Middle frontal gyrus (tissue), 1 donor: ENCODE results near the gene MAST4.
"Not testable (repeated sequence)": the region's sequence is repeated elsewhere in the genome, so short reads cannot be mapped to it uniquely, and the experiment has no call there.

ENCODE experiments used
- DNase-seq: peaks from one replicate; pipeline ENCODE4 v3.0.0-alpha.2; 2015; ENCODE audit warnings: low spot score; ENCODE audit errors: extremely low spot score

MAST4 gene

GRCh38 chr5:66805514-66806430 is 209.6 kb downstream of the MAST4 start:
- no peak for DNase-seq

DNA sequence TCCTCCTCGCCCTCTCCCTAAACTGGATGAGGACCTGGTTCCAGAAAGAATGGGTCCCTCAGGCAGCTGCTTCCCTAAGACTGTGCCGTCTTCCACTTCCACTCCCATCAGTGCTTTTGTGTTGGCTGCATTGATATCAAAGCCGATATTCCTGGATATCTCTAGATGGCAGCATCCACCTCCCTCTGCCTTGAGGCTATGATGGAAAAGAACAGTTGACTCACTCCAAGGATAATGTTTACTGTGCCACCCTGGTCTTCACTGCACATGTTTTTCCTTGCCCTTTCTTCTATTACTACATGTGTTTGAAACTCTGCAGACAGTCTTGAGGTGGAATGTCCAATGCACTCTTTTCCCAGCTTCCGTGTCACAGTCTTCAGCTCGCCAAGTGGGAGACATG is 211.6 kb downstream of the MAST4 start:
- DNase-seq, result peak; percentile 58

GRCh38 chr5:66808663-66809062 is 212.5 kb downstream of the MAST4 start:
- DNase-seq, result no peak

DNA sequence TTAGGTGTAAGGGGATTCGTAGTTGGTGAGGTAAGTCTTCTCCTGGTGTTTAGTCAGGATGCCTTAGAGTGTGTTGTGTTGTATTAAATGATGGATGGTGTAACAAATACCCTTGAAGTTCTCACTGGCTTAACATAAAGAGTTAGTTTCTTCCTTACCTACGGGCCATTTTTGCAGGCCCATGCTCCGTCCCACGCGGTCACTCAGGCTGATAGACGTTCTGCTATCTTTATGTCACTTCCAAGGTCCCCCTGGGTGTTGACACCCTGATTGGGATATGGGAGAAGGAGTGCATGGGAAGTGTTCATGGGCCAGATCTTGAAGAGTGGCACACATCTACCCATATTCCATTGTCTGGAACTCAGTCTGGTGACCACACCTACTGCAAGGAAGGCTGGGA is 214.0 kb downstream of the MAST4 start:
- DNase-seq, result no peak

GRCh38 chr5:66810848-66811261 is 214.7 kb downstream of the MAST4 start:
- DNase-seq, result no peak

- no peak for DNase-seq
Measured at GRCh38 chr5:66812291-66812690, 216.1 kb downstream of the MAST4 start.

GRCh38 chr5:66813306-66813705 is 217.1 kb downstream of the MAST4 start:
- DNase-seq, result no peak

DNA sequence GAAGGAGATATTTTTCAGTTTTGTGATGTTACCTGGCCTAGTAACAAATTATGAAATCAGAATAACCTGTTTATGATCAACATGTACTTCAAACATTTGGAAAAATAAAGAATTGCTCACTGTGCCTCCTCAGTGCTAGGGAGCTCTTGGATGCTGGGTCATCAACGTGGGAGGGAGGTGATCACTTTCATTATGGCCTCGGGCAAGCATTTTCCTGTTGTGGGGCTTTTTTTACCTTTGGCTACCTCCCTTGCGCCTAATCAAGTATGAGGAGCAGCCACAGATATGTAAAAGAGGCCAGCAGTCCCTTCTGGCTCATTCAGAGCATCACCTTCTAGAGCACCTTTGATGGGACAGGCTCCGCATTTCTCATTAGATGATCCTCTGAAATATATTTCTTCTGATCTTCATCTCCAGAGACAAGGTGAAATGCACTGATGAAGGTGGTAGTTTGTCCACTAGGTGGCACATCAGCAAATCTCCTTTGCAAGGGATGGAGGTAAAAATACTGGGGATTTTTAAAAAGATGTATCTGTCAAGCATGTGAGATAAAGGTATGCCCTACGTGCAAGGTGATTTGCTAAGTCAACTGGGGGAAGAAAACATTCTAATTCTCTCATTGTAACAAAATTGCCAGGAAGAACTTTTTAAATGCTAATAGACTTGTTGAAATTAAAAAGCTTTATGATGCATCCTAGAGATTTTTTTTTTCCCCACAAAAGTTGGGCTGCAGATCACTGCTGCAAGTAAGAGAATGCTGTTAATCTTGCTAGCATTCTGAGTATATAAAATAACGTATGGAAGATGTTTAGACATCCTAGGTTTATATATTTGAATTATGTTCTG is 218.2 kb downstream of the MAST4 start:
- peak; percentile 47 for DNase-seq

DNA sequence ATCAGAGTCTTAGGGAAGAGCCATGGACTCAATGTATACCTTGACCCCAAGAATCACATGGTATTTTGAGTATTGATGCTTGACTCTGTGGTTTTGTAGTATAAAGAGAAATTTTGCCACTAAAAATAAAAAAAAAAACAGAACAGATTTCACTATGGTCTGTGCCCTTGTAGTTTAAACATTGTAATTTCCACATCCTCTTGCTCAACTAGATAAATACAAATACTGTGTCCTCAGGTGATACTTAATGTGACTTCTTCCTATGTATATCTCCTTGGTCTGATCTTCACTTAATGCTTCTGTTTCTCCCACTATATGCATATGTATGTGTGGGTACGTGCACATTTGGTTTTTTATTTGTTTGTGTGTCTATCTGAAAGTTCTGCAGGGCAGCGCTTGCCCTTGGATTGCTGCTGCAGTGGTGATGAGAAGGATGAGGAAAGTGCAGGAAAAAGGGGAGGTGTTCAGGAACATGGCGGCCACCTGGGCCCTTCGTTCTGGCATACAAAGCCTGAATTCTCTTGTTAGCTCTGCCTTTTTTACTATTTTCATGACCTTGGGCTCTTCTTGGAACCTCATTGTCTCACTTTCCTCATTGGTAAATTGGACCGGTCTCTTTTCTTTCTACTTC is 222.2 kb downstream of the MAST4 start:
- DNase-seq, result no peak

GRCh38 chr5:66818935-66819328 is 222.7 kb downstream of the MAST4 start:
- DNase-seq, result no peak

- DNase-seq, result no peak
Measured at GRCh38 chr5:66820630-66821207, 224.5 kb downstream of the MAST4 start.

- no peak for DNase-seq
Measured at GRCh38 chr5:66821688-66822429, 225.7 kb downstream of the MAST4 start.

DNA sequence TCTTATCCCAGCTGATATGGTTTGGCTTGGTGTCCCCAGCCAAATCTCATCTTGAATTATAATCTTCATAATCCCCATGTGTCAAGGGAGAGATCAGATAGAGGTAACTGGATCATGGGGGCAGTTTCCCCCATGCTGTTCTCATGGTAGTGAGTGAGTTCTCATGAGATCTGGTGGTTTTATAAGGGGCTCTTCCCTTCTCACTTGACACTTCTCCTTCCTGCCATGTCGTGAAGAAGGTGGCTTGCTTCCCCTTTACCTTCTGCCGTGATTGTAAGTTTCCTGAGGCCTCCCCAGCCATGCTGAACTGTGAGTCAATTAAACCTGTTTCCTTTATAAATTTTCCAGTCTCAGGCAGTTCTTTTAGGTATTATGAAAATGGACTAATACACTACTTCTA is 226.7 kb downstream of the MAST4 start:
- not testable (repeated sequence) for DNase-seq

DNA sequence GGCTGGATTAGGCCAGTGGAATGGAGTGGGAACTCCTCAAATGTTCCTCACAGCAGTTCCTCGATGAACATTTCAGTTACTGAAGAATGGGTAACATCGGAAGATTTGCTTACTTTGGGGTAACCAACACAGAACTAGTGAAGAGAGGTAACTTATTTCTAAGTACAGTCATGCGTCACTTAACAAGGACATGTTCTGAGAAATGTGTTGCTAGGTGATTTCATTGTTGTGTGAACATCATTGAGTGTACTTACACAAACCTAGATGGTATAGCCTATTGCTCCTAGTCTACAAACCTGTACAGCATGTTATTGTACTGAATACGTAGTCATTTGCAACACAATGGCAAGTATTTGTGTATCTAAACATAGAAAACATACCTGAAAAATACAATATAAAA is 228.3 kb downstream of the MAST4 start:
- no peak for DNase-seq

DNA sequence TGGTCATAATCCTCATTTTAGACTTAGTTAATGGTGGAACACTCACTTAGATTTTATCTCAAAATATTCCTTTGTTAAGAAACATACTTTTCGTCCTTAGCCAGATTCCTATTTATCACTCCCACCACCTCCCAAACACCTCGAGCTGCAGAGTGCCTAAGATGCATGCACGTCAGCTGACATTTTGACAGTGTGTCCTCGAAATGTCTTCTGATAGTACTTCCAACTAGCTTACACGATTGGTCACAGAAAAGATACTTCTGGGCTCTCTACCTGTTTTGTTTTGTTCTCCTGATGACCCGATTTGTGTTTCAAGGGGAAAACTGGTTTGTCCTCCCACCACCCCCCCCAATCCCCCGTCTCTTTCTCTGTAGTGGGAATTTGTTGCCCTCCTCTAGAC is 230.1 kb downstream of the MAST4 start:
- no peak for DNase-seq

- DNase-seq, result no peak
Measured at GRCh38 chr5:66826696-66827095, 230.5 kb downstream of the MAST4 start.

DNA sequence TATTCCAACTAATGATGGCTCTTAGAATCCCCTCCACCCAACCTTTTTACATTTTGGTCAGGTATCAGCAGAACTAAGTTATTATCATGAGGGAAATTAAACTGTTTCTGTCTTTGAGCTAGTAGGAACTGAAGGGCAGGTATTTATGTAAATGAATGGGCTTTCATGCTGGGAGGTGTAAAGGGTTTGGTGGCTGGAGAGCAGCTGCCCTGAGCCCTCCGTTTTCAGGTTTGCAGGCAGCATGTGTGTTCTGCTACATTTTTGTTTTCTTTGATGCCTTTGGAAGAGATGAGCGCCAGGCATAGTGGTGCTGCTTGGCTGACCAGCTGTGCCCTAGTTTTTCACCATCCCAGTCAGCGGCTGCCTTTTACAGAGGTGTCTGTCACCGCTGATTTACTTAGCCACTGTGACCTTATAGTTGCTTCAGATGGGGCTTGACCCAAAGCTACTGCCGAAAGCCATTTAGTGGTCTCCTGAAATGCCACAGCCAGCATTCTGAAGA is 231.9 kb downstream of the MAST4 start:
- no peak for DNase-seq

DNA sequence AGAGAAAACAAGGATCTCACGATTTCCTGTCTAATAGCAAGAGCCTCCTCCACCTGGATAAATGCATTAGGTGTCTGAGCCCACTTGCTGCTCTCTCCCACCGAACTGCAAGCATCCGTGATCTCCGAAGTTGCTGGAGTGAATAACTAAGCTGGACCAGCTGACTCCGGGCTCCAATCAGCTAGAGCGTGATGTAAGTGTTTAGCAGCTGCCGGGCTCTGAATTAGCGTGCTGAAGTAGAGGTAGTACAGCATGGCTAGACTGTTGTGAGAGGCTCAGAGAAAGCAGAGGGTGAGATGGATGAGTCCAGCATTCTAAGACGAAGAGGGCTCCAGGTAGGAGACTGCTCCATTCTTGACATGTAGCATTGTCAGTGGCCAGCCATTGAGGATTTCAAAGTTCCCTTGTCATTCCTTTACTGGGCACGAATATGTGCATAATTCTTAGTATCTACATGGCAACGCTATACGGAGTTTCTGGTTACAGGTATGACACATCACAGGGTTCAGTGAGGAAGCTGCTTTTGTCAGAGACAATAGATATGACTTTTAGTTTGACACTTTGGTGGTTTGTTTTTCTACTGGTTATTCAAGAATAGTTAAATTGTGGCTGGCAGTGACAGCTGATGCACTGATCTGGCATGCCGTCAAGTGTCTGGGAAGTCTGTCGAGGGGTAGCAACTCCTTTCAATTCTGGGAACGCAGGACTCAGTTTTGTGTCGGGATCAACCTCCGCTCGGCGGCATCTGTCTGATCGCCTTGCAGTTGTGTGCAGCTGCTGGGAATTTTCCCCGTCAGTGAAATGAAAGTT is 232.6 kb downstream of the MAST4 start:
- peak; percentile 61 for DNase-seq

DNA sequence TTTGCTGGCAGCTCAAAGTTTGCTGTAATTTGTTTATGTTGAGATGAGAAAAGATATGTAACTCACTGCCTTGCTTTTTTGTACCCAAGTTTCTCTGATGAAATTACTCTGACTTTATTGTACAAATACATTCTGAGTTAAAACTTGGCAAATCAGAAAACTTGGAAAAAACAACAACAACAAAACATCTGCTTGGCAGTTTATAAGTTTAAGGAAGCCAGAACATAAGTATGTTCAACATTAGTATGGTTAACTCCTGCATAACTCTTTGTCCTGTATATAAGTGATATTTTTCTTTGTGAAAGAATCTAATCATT is 233.1 kb downstream of the MAST4 start:
- no peak for DNase-seq

GRCh38 chr5:66829826-66830225 is 233.6 kb downstream of the MAST4 start:
- DNase-seq, result no peak
